Measurements from ENCODE around the gene SERINC2. TPM values are rescaled to one million over a fixed set of nuclear protein-coding genes. Genes with fewer than 3 reads are reported as not detected.
"Not testable (repeated sequence)": the region's sequence is repeated elsewhere in the genome, so short reads cannot be mapped to it uniquely, and the experiment has no call there.

Gene SERINC2
- total RNA-seq, 1 donor = 21.2 TPM

- no peak overlapping the region for H3K4me3 ChIP-seq (ENCODE audit: low read depth, low read length)
- DNase-seq (ENCODE audit: low read depth) = no peak
- TF ChIP-seq, protein P1, sequence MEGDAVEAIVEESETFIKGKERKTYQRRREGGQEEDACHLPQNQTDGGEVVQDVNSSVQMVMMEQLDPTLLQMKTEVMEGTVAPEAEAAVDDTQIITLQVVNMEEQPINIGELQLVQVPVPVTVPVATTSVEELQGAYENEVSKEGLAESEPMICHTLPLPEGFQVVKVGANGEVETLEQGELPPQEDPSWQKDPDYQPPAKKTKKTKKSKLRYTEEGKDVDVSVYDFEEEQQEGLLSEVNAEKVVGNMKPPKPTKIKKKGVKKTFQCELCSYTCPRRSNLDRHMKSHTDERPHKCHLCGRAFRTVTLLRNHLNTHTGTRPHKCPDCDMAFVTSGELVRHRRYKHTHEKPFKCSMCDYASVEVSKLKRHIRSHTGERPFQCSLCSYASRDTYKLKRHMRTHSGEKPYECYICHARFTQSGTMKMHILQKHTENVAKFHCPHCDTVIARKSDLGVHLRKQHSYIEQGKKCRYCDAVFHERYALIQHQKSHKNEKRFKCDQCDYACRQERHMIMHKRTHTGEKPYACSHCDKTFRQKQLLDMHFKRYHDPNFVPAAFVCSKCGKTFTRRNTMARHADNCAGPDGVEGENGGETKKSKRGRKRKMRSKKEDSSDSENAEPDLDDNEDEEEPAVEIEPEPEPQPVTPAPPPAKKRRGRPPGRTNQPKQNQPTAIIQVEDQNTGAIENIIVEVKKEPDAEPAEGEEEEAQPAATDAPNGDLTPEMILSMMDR (IDR thresholded peaks at IDR 0.05; ENCODE audit: insufficient read depth, low read depth, low read length) = no peak
Observed at GRCh38 chr1:31383967-31384366, 29.0 kb upstream of the SERINC2 start.

- DNase-seq (ENCODE audit: low read depth); H3K4me3 ChIP-seq (ENCODE audit: low read depth, low read length): not testable (repeated sequence)
Observed at GRCh38 chr1:31386576-31387243, 26.3 kb upstream of the SERINC2 start.

GRCh38 chr1:31387612-31388011, 25.4 kb upstream of the SERINC2 start:
- DNase-seq (ENCODE audit: low read depth) = no peak
- H3K4me3 ChIP-seq (ENCODE audit: low read depth, low read length) = no peak overlapping the region
- TF ChIP-seq, protein P1 (IDR thresholded peaks at IDR 0.05; ENCODE audit: insufficient read depth, low read depth, low read length) = no peak

DNA sequence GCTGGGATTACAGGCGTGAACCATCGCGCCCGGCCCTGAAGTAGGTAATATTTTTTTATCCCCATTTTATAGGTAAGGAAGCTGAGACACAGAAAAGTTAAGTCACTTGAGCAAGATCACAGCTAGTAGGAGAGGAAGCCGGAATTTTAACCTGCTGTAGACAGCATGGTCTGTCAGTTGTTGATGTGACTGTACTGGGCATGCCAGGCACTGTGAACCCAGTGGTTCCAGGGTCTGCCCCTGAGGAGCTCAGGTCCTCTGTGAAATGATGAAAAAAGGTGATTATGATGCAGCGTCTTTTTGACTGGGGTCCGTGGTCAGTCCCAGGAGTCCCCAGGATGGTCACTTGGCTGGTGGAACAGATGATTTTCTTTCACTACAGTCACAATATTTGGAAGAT, 23.4 kb upstream of the SERINC2 start:
- TF ChIP-seq, protein P1 (IDR thresholded peaks at IDR 0.05; ENCODE audit: insufficient read depth, low read depth, low read length) = no peak
- no peak overlapping the region for H3K4me3 ChIP-seq (ENCODE audit: low read depth, low read length)
- no peak for DNase-seq (ENCODE audit: low read depth)

GRCh38 chr1:31390071-31390470, 22.9 kb upstream of the SERINC2 start:
- no peak for DNase-seq (ENCODE audit: low read depth)
- H3K4me3 ChIP-seq (ENCODE audit: low read depth, low read length) = no peak overlapping the region
- TF ChIP-seq, protein P1 (IDR thresholded peaks at IDR 0.05; ENCODE audit: insufficient read depth, low read depth, low read length) = no peak

DNA sequence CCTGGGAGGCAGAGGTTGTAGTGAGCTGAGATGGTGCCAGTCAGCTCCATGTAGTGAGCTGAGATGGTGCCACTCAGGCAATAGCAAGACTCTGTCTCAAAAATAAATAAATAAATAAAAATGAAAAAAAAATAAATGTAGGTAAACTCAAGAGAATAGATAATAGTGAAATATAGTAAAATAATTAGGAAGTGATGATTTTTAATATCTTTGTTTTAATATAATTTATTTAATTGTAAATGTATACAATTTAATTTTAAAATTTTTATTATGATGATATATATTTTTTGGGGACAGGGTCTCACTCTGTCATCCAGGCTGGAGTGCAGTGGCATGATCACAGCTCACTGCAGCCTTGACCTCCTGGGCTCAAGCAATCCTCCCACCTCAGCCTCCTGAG, 19.6 kb upstream of the SERINC2 start:
- DNase-seq (ENCODE audit: low read depth) = no peak
- no peak overlapping the region for H3K4me3 ChIP-seq (ENCODE audit: low read depth, low read length)
- TF ChIP-seq, protein P1 (IDR thresholded peaks at IDR 0.05; ENCODE audit: insufficient read depth, low read depth, low read length) = no peak

- TF ChIP-seq, protein P1 (IDR thresholded peaks at IDR 0.05; ENCODE audit: insufficient read depth, low read depth, low read length) = peak; percentile 86
Observed at GRCh38 chr1:31394584-31395193, 18.3 kb upstream of the SERINC2 start.

More at GRCh38 chr1:31394584-31395193, 18.3 kb upstream of the SERINC2 start:
- H3K4me3 ChIP-seq (ENCODE audit: low read depth, low read length) = peak overlapping the region; percentile 39
- peak; percentile 72 for DNase-seq (ENCODE audit: low read depth)
